GM19455 (cell line): ENCODE data around the gene KIF24.
"Not testable (repeated sequence)": the region's sequence is repeated elsewhere in the genome, so short reads cannot be mapped to it uniquely, and the experiment has no call there.

Source experiments
- ATAC-seq: cut with Tn5 transposase; IDR thresholded peaks from one replicate; pipeline ENCODE4 v1.9.1; 2021; ENCODE audit not compliant: unreplicated experiment

The KIF24 gene

DNA sequence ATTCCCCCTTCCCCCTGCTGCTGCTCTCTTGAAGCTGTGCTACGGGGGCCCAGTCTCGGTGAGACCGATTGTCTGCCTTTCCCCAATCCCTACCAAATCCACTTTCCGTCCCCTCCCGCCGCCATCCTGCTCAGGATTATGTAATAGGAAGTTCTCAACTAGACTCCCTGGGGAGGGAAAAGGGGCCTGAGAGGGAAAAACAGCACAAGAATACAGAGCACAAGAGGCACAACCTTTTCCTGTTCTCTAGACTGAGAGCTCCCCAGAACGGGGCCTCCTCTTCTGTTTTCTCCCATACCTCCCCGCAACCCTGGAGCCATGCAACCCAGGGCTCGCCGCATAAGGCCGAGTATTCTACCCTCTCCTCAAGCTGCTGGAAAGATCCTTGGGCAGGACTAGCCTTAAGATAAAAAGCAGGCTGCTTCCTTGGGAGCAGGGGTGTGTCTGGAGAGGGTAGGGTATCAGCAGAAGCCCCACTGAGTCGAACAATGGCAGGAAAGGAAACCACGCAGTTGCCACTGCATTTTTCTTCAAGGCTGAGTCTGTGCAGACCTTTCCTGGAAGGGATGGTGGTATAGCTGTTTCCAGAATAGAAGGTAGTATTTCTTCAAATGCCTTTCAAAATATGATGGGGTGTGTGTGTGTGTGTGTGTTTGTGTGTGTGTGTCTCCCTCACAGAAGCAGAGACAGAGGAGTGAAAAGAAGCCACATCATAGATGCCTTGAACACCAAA, 34.7 kb upstream of the KIF24 start:
- ATAC-seq = no peak

DNA sequence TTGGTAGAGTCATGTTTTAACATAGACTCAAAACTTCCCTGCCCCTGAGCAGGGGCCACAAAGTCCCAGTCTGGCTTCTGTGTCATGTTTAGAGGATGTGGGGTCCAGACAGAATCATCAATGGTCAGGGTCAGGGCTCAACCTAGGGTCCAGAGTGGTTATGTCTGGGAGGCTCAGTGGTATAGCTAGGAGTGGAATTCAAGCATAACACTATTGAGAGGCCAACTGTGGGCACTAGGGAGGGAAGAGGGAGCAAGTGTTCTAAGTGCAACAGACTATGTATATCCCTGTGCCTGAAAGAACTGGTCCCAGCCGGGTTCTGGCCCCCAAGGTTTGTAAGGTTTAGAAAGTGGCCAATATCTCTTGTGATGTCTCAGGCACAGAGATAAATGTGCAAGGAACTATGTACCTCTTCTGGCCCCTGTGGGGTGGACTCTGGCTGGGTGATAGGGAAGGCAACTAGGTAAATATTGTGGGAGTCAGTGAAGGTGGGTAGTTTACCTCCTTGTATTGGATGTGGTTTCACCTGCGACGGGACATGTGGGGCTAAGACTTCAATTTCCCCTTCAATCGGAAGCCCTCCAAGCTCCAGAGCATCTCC, 33.6 kb upstream of the KIF24 start:
- ATAC-seq = no peak

DNA sequence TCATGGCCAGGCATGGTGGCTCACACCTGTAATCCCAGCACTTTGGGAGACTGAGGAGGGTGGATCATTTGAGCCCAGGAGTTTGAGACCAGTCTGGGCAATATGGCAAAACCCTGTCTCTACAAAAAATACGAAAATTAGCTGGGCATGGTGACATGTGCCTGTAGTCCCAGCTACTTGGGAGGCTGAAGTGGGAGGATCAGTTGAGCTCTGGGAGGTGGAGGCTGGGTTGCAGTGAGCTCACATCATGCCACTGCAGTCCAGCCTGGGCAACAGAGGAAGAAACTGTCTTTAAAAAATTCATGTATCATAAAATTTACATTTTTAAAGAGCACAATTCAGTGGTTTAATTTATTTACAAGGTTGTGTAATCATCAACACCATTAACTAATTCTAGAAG, 23.9 kb upstream of the KIF24 start:
- ATAC-seq = not testable (repeated sequence)

DNA sequence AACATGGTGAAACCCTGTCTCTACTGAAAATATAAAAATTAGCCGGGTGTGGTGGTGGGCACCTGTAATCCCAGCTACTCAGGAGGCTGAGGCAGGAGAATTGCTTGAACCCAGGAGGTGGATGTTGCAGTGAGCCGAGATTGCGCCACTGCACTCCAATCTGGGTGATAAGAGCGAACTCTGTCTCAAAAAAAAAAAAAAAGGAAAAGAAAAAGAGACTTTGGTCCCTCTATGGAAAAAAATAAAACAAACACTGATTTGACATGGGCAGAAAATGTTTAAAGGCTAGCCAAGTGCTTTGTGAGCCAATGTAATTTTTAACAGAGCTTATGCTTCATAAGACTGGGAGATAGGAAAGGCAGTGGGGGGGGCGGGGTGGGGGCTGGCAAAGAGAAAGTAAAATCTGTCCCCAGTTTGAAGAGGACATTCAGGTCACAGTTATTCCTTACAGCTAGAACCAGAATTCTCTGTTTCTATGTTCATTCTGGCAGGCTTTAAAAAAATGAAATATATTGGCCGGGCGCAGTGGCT, 23.1 kb upstream of the KIF24 start:
- not testable (repeated sequence) for ATAC-seq

DNA sequence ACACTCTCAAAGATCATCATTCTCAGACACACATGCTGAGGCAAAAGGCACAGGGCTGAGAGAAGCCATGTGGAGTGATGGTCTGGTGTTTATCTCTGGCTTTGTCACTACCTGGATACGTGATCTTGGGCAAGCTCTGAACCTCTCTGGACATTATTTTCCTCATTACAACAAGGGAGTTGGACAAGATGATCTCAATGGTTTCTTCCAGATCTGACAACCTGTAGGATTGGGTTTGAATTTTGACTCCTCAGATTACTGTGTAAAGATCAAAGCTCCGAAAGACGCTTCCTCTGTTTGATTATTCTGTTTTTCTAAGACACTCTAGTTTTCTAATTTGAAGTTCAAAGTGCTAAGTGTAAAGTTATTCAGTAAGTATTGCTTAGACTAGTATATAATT, 20.3 kb upstream of the KIF24 start:
- ATAC-seq = no peak

DNA sequence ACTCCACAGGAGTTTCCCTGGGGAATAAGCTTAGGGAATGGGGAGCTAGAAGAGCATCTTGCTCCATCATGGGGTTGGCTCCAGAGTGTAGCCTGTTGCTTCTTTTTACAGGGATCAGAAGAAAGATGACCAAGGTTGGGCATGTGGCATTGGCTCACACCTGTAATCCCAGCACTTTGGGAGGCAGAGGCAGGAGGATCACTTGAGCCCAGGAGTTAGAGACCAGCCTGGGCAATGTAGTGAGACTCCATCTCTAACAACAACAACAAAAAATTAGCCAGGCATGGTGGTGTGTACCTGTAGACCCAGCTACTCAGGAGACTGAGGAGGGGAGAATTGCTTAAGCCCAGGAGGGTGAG, 18.7 kb upstream of the KIF24 start:
- ATAC-seq = no peak

DNA sequence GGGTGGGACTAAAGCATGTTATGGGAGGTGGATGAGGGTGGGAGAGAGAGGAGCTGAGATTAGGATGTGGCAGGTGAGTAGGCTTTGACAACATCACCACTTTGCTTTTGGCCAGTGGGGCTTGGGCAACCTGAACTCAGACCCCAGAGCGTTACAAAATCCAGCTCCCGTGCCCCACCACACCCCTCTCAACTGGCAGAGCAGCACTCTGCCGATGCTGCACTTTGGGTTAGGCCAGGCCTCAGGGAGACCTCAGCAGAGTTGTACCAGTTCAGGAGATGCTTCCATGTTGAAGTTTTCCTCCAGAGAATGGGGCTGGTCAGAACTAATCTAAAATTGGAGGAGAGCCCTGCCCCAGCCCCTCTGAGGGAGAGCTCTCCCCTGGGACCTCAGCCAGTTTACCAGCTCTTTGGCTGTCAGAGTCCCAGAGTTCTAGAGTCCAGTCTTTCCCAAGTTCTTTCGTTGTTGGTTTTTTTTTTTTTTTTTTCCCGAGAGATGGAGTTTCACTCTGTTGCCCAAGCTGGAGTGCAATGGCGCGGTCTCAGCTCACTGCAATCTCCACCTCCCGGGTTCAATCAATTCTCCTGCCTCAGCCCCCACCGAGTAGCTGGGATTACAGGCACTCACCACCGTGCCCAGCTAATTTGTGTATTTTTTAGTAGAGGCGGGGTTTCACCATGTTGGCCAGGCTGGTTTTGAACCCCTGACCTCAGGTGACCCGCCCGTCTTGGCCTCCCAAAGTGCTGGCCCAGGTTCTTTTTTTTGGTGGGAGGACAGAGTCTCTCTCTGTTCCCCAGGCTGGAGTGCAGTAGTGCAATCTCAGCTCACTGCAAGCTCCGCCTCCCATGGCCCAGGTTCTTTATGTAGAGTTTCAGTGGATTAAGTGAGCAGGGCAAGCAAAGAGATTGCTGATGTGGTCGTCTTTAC, 18.1 kb upstream of the KIF24 start:
- ATAC-seq = no peak

DNA sequence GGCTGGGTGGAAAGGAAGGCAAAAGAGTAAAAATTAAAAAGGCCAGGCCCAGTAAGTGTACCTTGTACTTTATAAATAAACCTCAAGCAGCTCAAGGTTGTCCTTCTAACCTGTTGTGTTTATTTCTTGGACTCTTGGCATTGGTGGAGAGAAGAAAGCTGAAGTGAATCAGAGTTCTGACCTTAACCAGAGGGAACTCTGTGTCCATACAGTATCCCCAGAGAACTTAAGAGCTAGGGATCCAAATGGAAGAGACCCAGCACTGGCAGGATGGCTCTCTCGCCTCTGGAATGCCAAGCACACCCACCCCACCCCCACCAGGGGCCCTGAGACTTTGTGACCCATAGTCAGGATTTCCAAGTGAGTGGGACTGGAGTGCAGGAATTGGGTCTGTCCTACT, 14.5 kb upstream of the KIF24 start:
- no peak for ATAC-seq

DNA sequence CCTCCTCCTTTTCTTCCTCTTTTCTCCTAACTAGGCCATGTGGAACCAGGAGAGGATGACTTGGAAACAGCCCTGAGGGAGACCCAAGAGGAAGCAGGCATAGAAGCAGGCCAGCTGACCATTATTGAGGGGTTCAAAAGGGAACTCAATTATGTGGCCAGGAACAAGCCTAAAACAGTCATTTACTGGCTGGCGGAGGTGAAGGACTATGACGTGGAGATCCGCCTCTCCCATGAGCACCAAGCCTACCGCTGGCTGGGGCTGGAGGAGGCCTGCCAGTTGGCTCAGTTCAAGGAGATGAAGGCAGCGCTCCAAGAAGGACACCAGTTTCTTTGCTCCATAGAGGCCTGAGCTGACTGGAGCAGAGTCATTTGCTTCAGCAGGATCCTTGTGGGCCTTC, 14.0 kb upstream of the KIF24 start:
- no peak for ATAC-seq

DNA sequence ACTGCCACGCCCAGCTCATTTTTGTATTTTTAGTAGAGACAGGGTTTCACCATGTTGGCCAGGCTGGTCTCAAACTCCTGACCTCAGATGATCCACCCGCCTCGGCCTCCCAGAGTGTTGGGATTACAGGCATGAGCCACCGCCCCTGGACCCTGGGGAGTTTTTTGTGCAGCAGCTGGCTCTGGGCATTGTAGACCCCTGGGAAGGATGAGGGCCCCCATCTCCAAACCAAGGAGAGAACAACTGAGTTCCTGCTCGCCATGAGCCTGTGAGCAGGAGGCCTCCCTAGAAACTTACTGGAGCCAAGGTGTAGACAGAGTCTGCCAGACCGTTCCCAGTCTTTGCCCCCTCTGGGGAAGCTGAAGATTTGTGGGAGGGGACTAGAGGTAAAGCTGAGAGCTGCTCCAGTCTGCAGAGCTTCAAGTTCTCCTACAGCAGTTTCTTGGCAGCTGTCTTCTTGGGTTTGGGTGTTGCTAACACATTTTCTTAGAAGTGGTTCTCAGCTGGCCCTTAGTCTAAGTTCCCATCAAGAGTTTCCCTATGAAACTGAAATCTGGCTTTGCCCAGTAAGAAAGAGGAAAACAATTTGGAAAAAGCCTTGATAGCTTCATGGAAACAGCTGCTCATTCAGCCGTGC, 12.7 kb upstream of the KIF24 start:
- ATAC-seq = no peak

DNA sequence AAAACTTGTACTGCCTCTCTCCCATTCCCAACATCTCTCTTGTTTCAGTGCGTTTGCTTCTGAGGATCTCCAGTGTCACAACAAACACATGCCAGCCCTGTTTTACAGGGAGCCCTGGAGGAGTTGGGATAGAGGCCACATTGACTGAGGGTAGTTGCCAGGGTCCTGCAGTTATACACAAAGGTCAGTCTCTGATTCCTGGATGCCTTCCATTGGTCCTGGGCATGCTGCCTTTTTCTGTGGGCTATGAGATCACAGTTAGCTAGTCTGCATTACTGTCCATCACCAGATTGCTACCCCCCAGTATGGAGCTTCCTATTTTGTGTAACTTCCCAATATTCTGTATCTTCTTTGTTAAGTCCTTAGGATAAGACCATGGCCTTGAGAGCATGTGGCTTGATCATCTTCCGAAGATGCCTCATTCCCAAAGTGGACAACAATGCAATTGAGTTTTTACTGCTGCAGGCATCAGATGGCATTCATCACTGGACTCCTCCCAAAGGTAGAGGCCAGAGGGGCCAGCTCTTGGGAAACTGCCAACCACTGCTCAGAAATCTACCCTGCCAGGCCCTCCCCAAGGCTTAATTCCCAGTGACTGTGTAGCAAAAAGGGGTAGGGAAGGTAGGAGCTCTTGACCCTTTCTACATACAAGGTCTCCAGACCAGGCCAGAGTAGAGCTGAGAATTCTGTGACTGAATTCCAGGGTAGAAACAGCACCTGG, 9.8 kb upstream of the KIF24 start:
- ATAC-seq = no peak

DNA sequence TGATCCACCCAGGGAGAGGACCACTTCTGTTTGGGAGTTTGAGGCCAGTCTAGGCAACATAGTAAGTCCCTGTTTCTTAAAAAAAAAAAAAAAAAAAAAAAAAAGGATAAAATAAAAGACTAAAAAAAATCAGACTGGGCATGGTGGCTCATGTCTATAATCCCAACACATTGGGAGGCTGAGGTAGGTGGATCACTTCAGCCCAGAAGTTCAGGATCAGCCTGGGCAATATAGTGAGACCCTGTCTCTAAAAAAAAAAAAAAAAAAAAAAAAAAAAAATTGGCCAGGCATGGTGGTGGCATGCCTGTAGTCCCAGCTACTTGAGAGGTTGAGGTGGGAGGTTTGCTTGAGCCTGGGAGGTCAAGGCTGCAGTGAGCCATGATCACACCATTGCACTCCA, 9.0 kb upstream of the KIF24 start:
- not testable (repeated sequence) for ATAC-seq

DNA sequence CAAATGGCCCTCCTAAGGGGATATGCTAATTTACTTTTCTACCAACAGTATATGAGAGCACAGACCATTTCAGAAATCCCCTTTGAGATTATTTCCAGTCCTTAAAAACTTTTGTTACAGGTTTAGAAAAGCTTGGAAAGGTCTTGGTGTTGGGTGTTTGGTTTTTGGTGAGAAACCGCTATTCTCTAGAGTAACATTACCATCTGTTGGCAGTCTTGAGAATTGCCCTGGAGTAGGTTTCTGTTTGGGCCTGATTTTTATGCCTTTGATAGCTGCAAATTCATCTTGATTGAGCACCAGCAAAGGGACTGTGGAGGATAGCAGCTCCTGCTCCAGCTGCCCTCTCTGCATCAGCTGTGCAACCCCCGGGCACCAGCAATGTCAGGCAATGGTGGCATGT, 8.3 kb upstream of the KIF24 start:
- ATAC-seq = no peak

DNA sequence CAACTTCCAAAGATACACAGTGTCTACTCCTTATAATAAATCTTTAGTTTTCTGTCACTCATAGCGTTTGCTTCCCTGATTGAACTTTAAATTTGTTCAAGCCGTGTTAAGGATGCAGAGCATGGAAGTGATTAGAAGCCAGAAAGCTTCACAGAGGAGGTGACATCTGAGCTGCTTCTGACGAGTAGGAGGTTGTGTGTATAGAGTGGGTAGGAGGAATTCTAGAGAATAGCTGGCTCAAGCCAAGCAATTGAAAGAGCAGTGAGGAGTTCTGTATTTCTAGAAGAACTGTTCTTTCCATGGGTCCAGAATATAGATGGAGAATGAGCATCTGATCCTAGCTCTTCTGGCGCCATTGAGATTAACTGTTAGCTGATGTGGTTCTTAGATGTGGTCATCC, 6.3 kb upstream of the KIF24 start:
- ATAC-seq = no peak

DNA sequence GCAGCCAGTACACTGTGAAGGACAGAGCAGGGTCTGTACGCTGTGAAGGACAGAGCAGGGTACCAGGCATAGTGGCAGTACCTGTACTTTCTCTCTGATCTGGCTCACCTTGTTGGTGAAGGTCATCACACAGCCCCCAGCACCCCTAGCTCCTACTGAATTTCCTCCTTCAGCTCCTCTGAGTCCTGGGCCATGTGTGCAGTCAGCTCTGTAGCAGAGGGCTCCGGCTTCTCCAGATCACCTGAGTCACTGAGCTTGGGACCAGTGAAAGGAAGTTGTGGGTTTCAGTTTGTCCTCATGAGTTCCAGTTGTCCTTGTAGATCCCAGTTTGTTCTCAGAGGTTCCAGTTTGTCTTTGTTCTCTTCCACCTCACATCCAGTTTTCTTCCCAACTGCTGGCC, 5.8 kb upstream of the KIF24 start:
- no peak for ATAC-seq

DNA sequence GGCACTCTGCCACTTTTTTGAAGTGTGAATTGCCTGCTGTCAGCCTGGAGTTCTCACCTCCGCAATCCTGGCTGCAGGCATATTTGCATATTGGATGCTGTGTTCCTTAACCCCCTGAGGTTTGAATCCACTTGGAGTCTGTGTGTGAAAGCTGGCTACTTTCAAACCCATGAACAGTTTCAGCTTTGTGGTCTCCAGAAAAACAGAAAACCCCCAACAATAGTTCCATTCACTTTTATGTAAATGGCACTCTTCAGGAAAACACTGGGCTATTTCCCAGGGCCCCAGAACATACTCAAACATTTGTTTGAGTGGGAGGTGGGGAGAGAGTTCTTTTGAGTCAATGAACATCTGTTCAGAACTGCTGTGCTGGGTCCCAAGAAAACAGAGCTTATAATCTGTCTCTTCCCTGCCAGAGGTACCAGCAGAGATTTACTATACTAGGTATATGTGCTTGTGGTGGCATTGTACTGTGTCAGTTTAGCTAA, 5.3 kb upstream of the KIF24 start:
- ATAC-seq = no peak

DNA sequence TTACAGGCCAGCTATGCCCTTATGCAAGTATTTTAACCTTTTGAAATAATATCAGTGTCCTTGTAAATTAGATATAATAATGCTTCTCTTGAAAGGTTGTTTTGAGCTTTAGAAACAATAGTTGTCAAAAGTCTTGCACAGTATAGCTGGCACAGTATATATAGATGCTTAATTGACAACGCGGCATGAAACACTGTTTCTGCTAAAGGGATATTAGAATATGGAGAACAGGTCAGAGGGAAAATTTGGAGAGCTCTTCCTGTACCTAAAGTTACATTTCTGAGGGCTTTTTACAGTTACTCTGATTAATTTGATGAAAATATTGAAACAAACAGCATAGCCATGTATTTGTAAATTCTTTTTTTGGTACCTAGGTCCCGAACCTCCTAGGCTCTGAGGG, 4.8 kb upstream of the KIF24 start:
- ATAC-seq = no peak

DNA sequence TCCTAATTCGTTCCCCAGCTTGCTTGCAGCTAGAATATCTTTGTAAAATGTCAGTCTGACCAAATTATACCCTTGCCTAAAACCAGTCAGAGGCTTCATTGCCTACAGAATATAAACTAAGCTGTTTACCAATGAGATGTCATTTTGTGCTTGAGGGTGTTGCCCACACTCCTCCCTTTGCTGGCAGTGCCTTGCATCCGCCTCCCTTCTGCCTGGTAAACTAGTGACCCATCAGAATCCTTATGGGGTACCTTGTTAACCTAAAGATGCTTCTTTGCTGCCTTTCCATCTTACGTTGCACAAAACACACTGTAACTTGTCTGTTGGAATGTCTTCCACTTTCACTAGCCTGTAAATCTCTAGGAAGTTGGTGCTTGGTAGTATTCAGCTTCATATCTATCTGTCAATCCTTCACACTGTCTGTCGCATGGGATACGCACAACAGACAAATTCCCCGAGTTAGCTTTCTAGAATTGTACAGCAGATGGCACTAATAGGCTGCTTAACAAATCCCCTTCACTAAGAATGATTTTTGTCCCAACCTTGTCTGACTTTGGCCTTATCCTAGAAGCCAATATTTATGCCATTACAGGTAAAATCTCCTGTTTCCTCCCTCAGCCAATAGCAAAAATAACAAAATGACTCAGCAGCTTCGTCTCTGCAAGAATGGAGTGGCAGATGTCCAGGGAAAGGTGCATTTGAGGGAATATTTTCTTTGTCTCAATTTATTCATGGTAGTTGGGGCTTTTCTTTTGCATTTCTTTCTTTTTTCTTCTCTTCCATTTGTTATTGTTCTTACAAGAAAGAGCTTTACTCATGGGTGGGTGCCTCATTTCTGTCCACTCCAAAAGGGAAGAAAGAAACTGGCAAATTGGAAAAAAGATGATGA, 3.3 kb upstream of the KIF24 start:
- no peak for ATAC-seq

DNA sequence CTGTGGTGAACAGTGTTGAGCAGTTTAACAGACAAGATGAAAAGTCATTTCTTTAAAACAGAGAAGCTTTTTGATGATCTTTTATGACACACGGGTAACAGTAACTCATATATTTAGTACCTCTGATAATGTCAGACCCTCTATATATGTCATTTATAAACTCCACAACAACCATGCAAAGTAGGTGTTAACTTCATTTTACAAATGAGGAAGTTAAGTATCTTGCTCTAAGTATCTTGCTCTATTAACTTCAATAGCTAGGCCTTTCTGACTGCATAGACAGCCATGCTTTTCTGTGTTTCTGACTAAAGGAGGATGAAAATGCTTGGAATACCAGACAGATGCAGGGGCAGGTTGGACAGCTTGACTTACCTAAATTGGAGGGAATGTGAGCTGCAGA, 2.1 kb upstream of the KIF24 start:
- ATAC-seq = no peak
